Measurements from ENCODE around the gene BAIAP2L2.
"Not testable (repeated sequence)": the region's sequence is repeated elsewhere in the genome, so short reads cannot be mapped to it uniquely, and the experiment has no call there.

Gene BAIAP2L2

GRCh38 chr22:38040953-38041759, 69.3 kb downstream of the BAIAP2L2 start:
- DNase-seq: no peak
- Histone ChIP-seq H3K36me3 (no peaks in the 10 kb centered on the region), H3K27ac (no peak overlapping the region), H3K9me3 (no peaks in the 10 kb centered on the region), H3K4me3 (no peak overlapping the region), H3K4me1 (peaks cover 0 to 20% (median 13%) of the 10 kb centered on the region in 4 donors), H3K27me3 (peaks cover 0 to under 1% of the 10 kb centered on the region in 2 donors)
- intact Hi-C loops (cut with DNase I; ENCODE audit: low total_unique reads): no loop called here
- no peak for TF ChIP-seq CTCF (IDR thresholded peaks at IDR 0.05)

GRCh38 chr22:38038890-38039812, 71.3 kb downstream of the BAIAP2L2 start:
- H3K4me3 ChIP-seq: peak overlapping the region; percentile 15 to 39
- DNase-seq: no peak
- peaks cover 0 to 32% (median 22%) of the 10 kb centered on the region in 4 donors for H3K4me1 ChIP-seq
- no peak for TF ChIP-seq CTCF (IDR thresholded peaks at IDR 0.05)
- intact Hi-C loops (cut with DNase I; ENCODE audit: low total_unique reads): no loop called here
- H3K27me3 ChIP-seq: no peaks in the 10 kb centered on the region
- H3K27ac ChIP-seq: peak overlapping the region; percentile 54 to 71
- no peaks in the 10 kb centered on the region for H3K36me3 ChIP-seq
- H3K9me3 ChIP-seq: no peaks in the 10 kb centered on the region

GRCh38 chr22:38038426-38038825, 72.1 kb downstream of the BAIAP2L2 start:
- H3K4me1 ChIP-seq: peaks cover 0 to 38% (median 28%) of the 10 kb centered on the region in 4 donors
- peak overlapping the region; percentile 54 to 71 for H3K27ac ChIP-seq
- no peak overlapping the region for H3K4me3 ChIP-seq
- H3K9me3 ChIP-seq: no peaks in the 10 kb centered on the region
- intact Hi-C loops (cut with DNase I; ENCODE audit: low total_unique reads): no loop called here
- no peaks in the 10 kb centered on the region for H3K27me3 ChIP-seq
- TF ChIP-seq CTCF (IDR thresholded peaks at IDR 0.05): no peak
- DNase-seq: no peak
- no peaks in the 10 kb centered on the region for H3K36me3 ChIP-seq

- DNase-seq: not testable (repeated sequence)
These were observed 72.9 kb downstream of the BAIAP2L2 start for GRCh38 chr22:38037367-38038150.

GRCh38 chr22:38036392-38037062, 74.0 kb downstream of the BAIAP2L2 start:
- intact Hi-C loops (cut with DNase I; ENCODE audit: low total_unique reads): no loop called here
- no peaks in the 10 kb centered on the region for H3K36me3 ChIP-seq
- H3K4me3 ChIP-seq: no peak overlapping the region
- TF ChIP-seq CTCF (IDR thresholded peaks at IDR 0.05): no peak
- H3K27ac ChIP-seq: no peak overlapping the region
- no peak for DNase-seq
- no peaks in the 10 kb centered on the region for H3K9me3 ChIP-seq
- H3K4me1 ChIP-seq: peaks cover 0 to 36% (median 28%) of the 10 kb centered on the region in 4 donors
- H3K27me3 ChIP-seq: no peaks in the 10 kb centered on the region

More at GRCh38 chr22:38037367-38038150, 72.9 kb downstream of the BAIAP2L2 start:
- intact Hi-C loops (cut with DNase I; ENCODE audit: low total_unique reads); H3K27me3 ChIP-seq; H3K27ac ChIP-seq; H3K9me3 ChIP-seq; H3K4me3 ChIP-seq; H3K36me3 ChIP-seq: not testable (repeated sequence)
- H3K4me1 ChIP-seq: peaks cover 0 to 36% (median 28%) of the 10 kb centered on the region in 4 donors

All from tibial artery (tissue), 4 donors.